Measurements from ENCODE around the gene ADGRF3. TPM values are rescaled to one million over a fixed set of nuclear protein-coding genes. Genes with fewer than 3 reads are reported as not detected.
A peak's percentile ranks its signal among the peaks of the same experiment; 100 is the strongest.

Gene ADGRF3
- total and polyA plus RNA-seq, 10 of the 15 experiments (the other 5 are each of a cell fraction or from before 2014, with no cell fraction given): 0.03 to 3.1 (median 0.84) TPM

DNA sequence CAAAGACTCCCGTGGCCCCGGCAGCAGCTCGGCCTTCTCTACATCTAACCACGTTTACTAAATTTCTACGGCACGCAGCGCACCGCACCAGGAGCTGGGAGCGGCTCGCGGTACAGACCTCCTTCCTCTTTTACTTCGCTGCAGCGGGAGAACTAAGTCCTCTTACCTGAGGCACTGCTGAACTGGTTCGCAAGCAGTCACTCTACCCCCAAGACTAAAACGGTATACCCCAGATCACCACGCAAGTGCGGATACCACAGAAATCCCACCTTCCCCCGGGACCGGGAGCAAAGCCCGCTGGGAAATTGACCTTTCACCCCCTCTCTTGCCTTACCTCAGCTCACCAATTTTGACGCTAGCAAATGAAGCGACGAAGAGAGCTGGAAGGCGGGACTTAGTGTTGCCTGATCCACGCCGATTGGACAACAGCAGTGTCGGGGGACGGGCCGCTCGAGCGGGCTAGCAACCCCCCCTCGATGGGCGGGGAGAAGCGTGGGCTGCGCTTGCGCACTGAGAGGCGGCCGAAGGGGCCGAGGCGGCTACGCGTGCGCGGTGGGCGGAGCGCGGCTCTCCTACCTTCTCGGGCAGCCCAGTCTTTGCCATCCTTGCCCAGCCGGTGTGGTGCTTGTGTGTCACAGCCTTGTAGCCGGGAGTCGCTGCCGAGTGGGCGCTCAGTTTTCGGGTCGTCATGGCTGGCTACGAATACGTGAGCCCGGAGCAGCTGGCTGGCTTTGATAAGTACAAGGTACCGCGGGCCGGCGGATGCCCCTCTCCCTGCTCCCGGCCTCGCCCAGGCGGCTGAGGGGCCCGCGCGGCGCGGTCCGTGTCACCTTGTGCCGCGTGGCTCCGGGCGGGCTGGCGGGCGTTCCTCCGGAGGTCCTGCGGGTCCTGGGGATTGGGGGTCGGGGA, 790 bp downstream of the ADGRF3 start, which contains the start of gene SELENOI (continued):
- TF ChIP-seq MEF2A (IDR thresholded peaks at IDR 0.05; ENCODE audit: insufficient read depth, low read depth, low read length) (0 out of 2 replicates have a peak, but pooled peaks have one; percentile 37), SRF (IDR thresholded peaks at IDR 0.05; ENCODE audit: low read depth in 2 of 2, low read length in 2 of 2) (0 out of 4 replicates have a peak, but pooled peaks of 1 of the 2 experiments have one; percentile 33), CREM (IDR thresholded peaks at IDR 0.05; ENCODE audit: low read depth) (peak; percentile 90), CHD1 (IDR thresholded peaks at IDR 0.05; ENCODE audit: low read depth, low read length) (no peak), RFX5 (IDR thresholded peaks at IDR 0.05; ENCODE audit: low read depth, low read length) (peak; percentile 66; the same call in 1 of the 2 replicates), RCOR1 (conservative IDR thresholded peaks at IDR 0.05; ENCODE audit: low read depth, low read length) (0 out of 2 replicates have a peak, but pooled peaks have one; percentile 2), DPF2 (IDR thresholded peaks at IDR 0.05) (peak; percentile 89; the same call in 1 of the 2 replicates), BCL11A (IDR thresholded peaks at IDR 0.05; ENCODE audit: low read depth, low read length) (0 out of 2 replicates have a peak, but pooled peaks have one; percentile 16), GATAD2B (conservative IDR thresholded peaks at IDR 0.05; ENCODE audit: low read depth) (peak; percentile 69), ASH2L (IDR thresholded peaks at IDR 0.05; ENCODE audit: borderline replicate concordance, low read depth) (no peak), KDM1A (IDR thresholded peaks at IDR 0.05; ENCODE audit: borderline replicate concordance) (no peak), ATF7 (IDR thresholded peaks at IDR 0.05; ENCODE audit: low read depth) (peak; percentile 94), NFXL1 (IDR thresholded peaks at IDR 0.05; ENCODE audit: borderline replicate concordance) (no peak), EED (IDR thresholded peaks at IDR 0.05; ENCODE audit: low read depth) (peak; percentile 89), POLR2AphosphoS5 (IDR thresholded peaks at IDR 0.05; ENCODE audit: low read length) (peak; percentile 96), RELA (IDR thresholded peaks at IDR 0.05; ENCODE audit: borderline replicate concordance, partially characterized antibody) (peak; percentile 81)
- TF ChIP-seq, protein P1, sequence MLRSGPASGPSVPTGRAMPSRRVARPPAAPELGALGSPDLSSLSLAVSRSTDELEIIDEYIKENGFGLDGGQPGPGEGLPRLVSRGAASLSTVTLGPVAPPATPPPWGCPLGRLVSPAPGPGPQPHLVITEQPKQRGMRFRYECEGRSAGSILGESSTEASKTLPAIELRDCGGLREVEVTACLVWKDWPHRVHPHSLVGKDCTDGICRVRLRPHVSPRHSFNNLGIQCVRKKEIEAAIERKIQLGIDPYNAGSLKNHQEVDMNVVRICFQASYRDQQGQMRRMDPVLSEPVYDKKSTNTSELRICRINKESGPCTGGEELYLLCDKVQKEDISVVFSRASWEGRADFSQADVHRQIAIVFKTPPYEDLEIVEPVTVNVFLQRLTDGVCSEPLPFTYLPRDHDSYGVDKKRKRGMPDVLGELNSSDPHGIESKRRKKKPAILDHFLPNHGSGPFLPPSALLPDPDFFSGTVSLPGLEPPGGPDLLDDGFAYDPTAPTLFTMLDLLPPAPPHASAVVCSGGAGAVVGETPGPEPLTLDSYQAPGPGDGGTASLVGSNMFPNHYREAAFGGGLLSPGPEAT (IDR thresholded peaks at IDR 0.05; ENCODE audit: low read depth): peak; percentile 80
- TF ChIP-seq, protein P2, sequence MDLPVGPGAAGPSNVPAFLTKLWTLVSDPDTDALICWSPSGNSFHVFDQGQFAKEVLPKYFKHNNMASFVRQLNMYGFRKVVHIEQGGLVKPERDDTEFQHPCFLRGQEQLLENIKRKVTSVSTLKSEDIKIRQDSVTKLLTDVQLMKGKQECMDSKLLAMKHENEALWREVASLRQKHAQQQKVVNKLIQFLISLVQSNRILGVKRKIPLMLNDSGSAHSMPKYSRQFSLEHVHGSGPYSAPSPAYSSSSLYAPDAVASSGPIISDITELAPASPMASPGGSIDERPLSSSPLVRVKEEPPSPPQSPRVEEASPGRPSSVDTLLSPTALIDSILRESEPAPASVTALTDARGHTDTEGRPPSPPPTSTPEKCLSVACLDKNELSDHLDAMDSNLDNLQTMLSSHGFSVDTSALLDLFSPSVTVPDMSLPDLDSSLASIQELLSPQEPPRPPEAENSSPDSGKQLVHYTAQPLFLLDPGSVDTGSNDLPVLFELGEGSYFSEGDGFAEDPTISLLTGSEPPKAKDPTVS (IDR thresholded peaks at IDR 0.05; ENCODE audit: low read depth, low read length): no peak
- TF ChIP-seq, protein P3, sequence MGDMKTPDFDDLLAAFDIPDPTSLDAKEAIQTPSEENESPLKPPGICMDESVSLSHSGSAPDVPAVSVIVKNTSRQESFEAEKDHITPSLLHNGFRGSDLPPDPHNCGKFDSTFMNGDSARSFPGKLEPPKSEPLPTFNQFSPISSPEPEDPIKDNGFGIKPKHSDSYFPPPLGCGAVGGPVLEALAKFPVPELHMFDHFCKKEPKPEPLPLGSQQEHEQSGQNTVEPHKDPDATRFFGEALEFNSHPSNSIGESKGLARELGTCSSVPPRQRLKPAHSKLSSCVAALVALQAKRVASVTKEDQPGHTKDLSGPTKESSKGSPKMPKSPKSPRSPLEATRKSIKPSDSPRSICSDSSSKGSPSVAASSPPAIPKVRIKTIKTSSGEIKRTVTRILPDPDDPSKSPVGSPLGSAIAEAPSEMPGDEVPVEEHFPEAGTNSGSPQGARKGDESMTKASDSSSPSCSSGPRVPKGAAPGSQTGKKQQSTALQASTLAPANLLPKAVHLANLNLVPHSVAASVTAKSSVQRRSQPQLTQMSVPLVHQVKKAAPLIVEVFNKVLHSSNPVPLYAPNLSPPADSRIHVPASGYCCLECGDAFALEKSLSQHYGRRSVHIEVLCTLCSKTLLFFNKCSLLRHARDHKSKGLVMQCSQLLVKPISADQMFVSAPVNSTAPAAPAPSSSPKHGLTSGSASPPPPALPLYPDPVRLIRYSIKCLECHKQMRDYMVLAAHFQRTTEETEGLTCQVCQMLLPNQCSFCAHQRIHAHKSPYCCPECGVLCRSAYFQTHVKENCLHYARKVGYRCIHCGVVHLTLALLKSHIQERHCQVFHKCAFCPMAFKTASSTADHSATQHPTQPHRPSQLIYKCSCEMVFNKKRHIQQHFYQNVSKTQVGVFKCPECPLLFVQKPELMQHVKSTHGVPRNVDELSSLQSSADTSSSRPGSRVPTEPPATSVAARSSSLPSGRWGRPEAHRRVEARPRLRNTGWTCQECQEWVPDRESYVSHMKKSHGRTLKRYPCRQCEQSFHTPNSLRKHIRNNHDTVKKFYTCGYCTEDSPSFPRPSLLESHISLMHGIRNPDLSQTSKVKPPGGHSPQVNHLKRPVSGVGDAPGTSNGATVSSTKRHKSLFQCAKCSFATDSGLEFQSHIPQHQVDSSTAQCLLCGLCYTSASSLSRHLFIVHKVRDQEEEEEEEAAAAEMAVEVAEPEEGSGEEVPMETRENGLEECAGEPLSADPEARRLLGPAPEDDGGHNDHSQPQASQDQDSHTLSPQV (IDR thresholded peaks at IDR 0.05): no peak
- TF ChIP-seq, protein P4, sequence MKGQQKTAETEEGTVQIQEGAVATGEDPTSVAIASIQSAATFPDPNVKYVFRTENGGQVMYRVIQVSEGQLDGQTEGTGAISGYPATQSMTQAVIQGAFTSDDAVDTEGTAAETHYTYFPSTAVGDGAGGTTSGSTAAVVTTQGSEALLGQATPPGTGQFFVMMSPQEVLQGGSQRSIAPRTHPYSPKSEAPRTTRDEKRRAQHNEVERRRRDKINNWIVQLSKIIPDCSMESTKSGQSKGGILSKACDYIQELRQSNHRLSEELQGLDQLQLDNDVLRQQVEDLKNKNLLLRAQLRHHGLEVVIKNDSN (IDR thresholded peaks at IDR 0.05; ENCODE audit: borderline replicate concordance, extremely low read length, insufficient read depth, low read depth, low read length): no peak

All from GM12878 (cell line).